Measurements from ENCODE around the gene TBXAS1.
"Not testable (repeated sequence)": the region's sequence is repeated elsewhere in the genome, so short reads cannot be mapped to it uniquely, and the experiment has no call there.

TBXAS1 gene

GRCh38 chr7:139893999-139894398 is 64.9 kb downstream of the TBXAS1 start:
- no peak for DNase-seq

- DNase-seq = no peak
Measured at GRCh38 chr7:139895141-139895829, 66.2 kb downstream of the TBXAS1 start.

GRCh38 chr7:139896288-139896687 is 67.2 kb downstream of the TBXAS1 start:
- DNase-seq = no peak

- no peak for DNase-seq
Measured at GRCh38 chr7:139896831-139897230, 67.8 kb downstream of the TBXAS1 start.

GRCh38 chr7:139897422-139898090 is 68.5 kb downstream of the TBXAS1 start:
- no peak for DNase-seq

GRCh38 chr7:139898483-139898882 is 69.4 kb downstream of the TBXAS1 start:
- DNase-seq = no peak

- no peak for DNase-seq
Measured at GRCh38 chr7:139899328-139899955, 70.4 kb downstream of the TBXAS1 start.

- no peak for DNase-seq
Measured at GRCh38 chr7:139900326-139900725, 71.3 kb downstream of the TBXAS1 start.

- no peak for DNase-seq
Measured at GRCh38 chr7:139901056-139901795, 72.2 kb downstream of the TBXAS1 start.

GRCh38 chr7:139901901-139902300 is 72.8 kb downstream of the TBXAS1 start:
- no peak for DNase-seq

GRCh38 chr7:139902436-139903102 is 73.5 kb downstream of the TBXAS1 start:
- DNase-seq = peak; percentile 29

- not testable (repeated sequence) for DNase-seq
Measured at GRCh38 chr7:139903103-139903477, 74.0 kb downstream of the TBXAS1 start.

- no peak for DNase-seq
Measured at GRCh38 chr7:139906879-139907278, 77.8 kb downstream of the TBXAS1 start.

GRCh38 chr7:139908792-139909191 is 79.7 kb downstream of the TBXAS1 start:
- no peak for DNase-seq

GRCh38 chr7:139909379-139910050 is 80.5 kb downstream of the TBXAS1 start:
- DNase-seq = no peak

GRCh38 chr7:139913021-139913844 is 84.2 kb downstream of the TBXAS1 start:
- DNase-seq = no peak

- no peak for DNase-seq
Measured at GRCh38 chr7:139913845-139914135, 84.7 kb downstream of the TBXAS1 start.

- DNase-seq = peak; percentile 23
Measured at GRCh38 chr7:139914306-139915267, 85.5 kb downstream of the TBXAS1 start.

GRCh38 chr7:139915268-139915863 is 86.3 kb downstream of the TBXAS1 start:
- DNase-seq = peak; percentile 78

Measured in EL (cell line).